ENCODE results near the gene ZNF106. TPM values are rescaled to one million over a fixed set of nuclear protein-coding genes. Genes with fewer than 3 reads are reported as not detected.

ZNF106 gene
- total RNA-seq, 1 donor from 2014 or later, result 328 TPM

- DNase-seq, result no peak
Measured at GRCh38 chr15:42474827-42475226, 16.1 kb downstream of the ZNF106 start.

- DNase-seq, result no peak
Measured at GRCh38 chr15:42471002-42471401, 19.9 kb downstream of the ZNF106 start.

GRCh38 chr15:42465520-42466259, 25.3 kb downstream of the ZNF106 start:
- no peak for DNase-seq

GRCh38 chr15:42461261-42461660, 29.7 kb downstream of the ZNF106 start:
- DNase-seq, result no peak

- DNase-seq, result peak; percentile 99
Measured at GRCh38 chr15:42457445-42458442, 33.2 kb downstream of the ZNF106 start.

- DNase-seq, result peak; percentile 61
Measured at GRCh38 chr15:42456971-42457370, 34.0 kb downstream of the ZNF106 start.

- DNase-seq, result no peak
Measured at GRCh38 chr15:42456531-42456930, 34.4 kb downstream of the ZNF106 start.

GRCh38 chr15:42453826-42454225, 37.1 kb downstream of the ZNF106 start:
- no peak for DNase-seq

- no peak for DNase-seq
Measured at GRCh38 chr15:42450425-42450790, 40.5 kb downstream of the ZNF106 start.

GRCh38 chr15:42449770-42450424, 41.0 kb downstream of the ZNF106 start:
- DNase-seq, result no peak

- DNase-seq, result no peak
Measured at GRCh38 chr15:42448281-42448680, 42.7 kb downstream of the ZNF106 start.

- DNase-seq, result no peak
Measured at GRCh38 chr15:42447599-42447998, 43.3 kb downstream of the ZNF106 start.

GRCh38 chr15:42445551-42445950, 45.4 kb downstream of the ZNF106 start:
- DNase-seq, result no peak

GRCh38 chr15:42444415-42445063, 46.4 kb downstream of the ZNF106 start:
- no peak for DNase-seq

- peak; percentile 19 for DNase-seq
Measured at GRCh38 chr15:42427429-42428223, 63.3 kb downstream of the ZNF106 start.

GRCh38 chr15:42421376-42421775, 69.6 kb downstream of the ZNF106 start:
- no peak for DNase-seq

- DNase-seq, result no peak
Measured at GRCh38 chr15:42419369-42419768, 71.6 kb downstream of the ZNF106 start.

- DNase-seq, result peak; percentile 22
Measured at GRCh38 chr15:42413920-42414319, 77.0 kb downstream of the ZNF106 start.

- no peak for DNase-seq
Measured at GRCh38 chr15:42411884-42412283, 79.1 kb downstream of the ZNF106 start.

- no peak for DNase-seq
Measured at GRCh38 chr15:42409011-42409410, 81.9 kb downstream of the ZNF106 start.

GRCh38 chr15:42408178-42408577, 82.8 kb downstream of the ZNF106 start:
- DNase-seq, result no peak
